GM12878 (cell line): ENCODE data around the gene PSG3. TPM values are rescaled to one million over a fixed set of nuclear protein-coding genes. Genes with fewer than 3 reads are reported as not detected.
"Not testable (repeated sequence)": the region's sequence is repeated elsewhere in the genome, so short reads cannot be mapped to it uniquely, and the experiment has no call there.

ENCODE experiments used
- ATAC-seq: fragments of 200-7000 bp; cut with Tn5 transposase; 3 replicates; pipeline ENCODE4 v1.9.1; 2020; ENCODE audit warnings: mild to moderate bottlenecking, moderate library complexity
- BruUV-seq: library from RNA; stranded (reverse); fragments of 400-500 nt; replicated peaks from 2 replicates; lab custom pipeline; 2021; lab: Mats Ljungman, UMichigan
- CTCF ChIA-PET: fragments of 300-600 bp; sonication (Branson Sonifier 250); formaldehyde crosslinking; extraction: SDS; loops from one replicate; lab custom pipeline; 2021; ENCODE audit warnings: inconsistent platforms; lab: Yijun Ruan, JAX
- POLR2A ChIA-PET: fragments of 350-600 bp; formaldehyde crosslinking; extraction: SDS; loops from one replicate; lab custom pipeline; 2021; ENCODE audit warnings: inconsistent platforms; lab: Charles Lee
- RAD21 ChIA-PET: fragments of 300-600 bp; sonication (Branson Sonifier 250); formaldehyde crosslinking; loops from one replicate; lab custom pipeline; 2023; ENCODE audit warnings: antibody characterized with exemption; ENCODE audit not compliant: unreplicated experiment; lab: Charles Lee
- SMC1A ChIA-PET: fragments of 300-600 bp; sonication (Branson Sonifier 250); formaldehyde crosslinking; loops from one replicate; lab custom pipeline; 2023; ENCODE audit not compliant: unreplicated experiment, uncharacterized antibody; lab: Charles Lee
- DNase-seq: peaks from one replicate; pipeline ENCODE4 v3.0.0-alpha.2; 2011; ENCODE audit warnings: low read depth, low spot score
- FAIRE-seq: peaks from 3 replicates; lab custom pipeline; 2011; peaks lifted over from hg19 to GRCh38; lab: Jason Lieb, UNC
- H2AFZ ChIP-seq: 2 replicates; pipeline ENCODE4 v1.6.0; 2011; ENCODE audit warnings: low read depth, low read length, control low read depth; ENCODE audit not compliant: control insufficient read depth
- H3K27ac ChIP-seq: 2 replicates; pipeline ENCODE4 v1.5.1; 2011; ENCODE audit warnings: control low read depth; ENCODE audit not compliant: control insufficient read depth, insufficient read depth
- H3K27me3 ChIP-seq, 2 experiments: replicated peaks in 1 of 2; 2 replicates each; pipeline versions ENCODE4 v1.6.0 to v1.6.1; 2011; ENCODE audit warnings: low read length in 1 of 2; ENCODE audit not compliant: control insufficient read depth in 2 of 2, insufficient read depth in 2 of 2
- H3K36me3 ChIP-seq, 2 experiments: 2 replicates each; pipeline ENCODE4 v1.5.1; 2011; ENCODE audit warnings: low read length in 1 of 2; ENCODE audit not compliant: control insufficient read depth in 2 of 2, insufficient read depth in 2 of 2
- H3K4me1 ChIP-seq: 2 replicates; pipeline ENCODE4 v1.6.1; 2011; ENCODE audit warnings: mild to moderate bottlenecking, low read length, moderate library complexity, mixed read lengths; ENCODE audit not compliant: control insufficient read depth, insufficient read depth
- H3K4me2 ChIP-seq: 2 replicates; pipeline ENCODE4 v1.6.0; 2011; ENCODE audit warnings: control low read depth; ENCODE audit not compliant: control insufficient read depth, insufficient read depth
- H3K4me3 ChIP-seq: fragments of 200-600 bp; sonication (generic); 2 replicates; pipeline ENCODE4 v1.5.1; 2016
- H3K79me2 ChIP-seq: 2 replicates; pipeline ENCODE4 v1.6.0; 2011; ENCODE audit warnings: low read length; ENCODE audit not compliant: control insufficient read depth, insufficient read depth
- H3K9ac ChIP-seq: 2 replicates; pipeline ENCODE4 v1.8.0; 2011; ENCODE audit warnings: low read length, control low read depth, mixed read lengths; ENCODE audit not compliant: control insufficient read depth, insufficient read depth
- H3K9me3 ChIP-seq: replicated peaks from 3 replicates; pipeline ENCODE4 v1.5.1; 2011; ENCODE audit warnings: mild to moderate bottlenecking, low read length; ENCODE audit not compliant: control insufficient read depth, insufficient read depth
- H4K20me1 ChIP-seq: 2 replicates; pipeline ENCODE4 v1.6.0; 2011; ENCODE audit not compliant: control insufficient read depth, insufficient read depth
- ELK1 ChIP-seq: IDR thresholded peaks from 2 replicates; pipeline ENCODE4 v1.6.1; 2012; ENCODE audit warnings: low read depth, low read length, improper control_type of control experiment
- IKZF1 ChIP-seq: fragments of 450-650 bp; conservative IDR thresholded peaks from 2 replicates; pipeline ENCODE4 v1.6.1; 2017; ENCODE audit warnings: antibody characterized with exemption, mild to moderate bottlenecking
- JUNB ChIP-seq: IDR thresholded peaks from 2 replicates; pipeline ENCODE4 v1.6.1; 2016; ENCODE audit warnings: antibody characterized with exemption, mild to moderate bottlenecking
- KDM1A ChIP-seq: fragments of 200-600 bp; sonication (generic); IDR thresholded peaks from 2 replicates; pipeline ENCODE4 v1.6.1; 2016; ENCODE audit warnings: borderline replicate concordance
- NFXL1 ChIP-seq: fragments of 450-650 bp; IDR thresholded peaks from 2 replicates; pipeline ENCODE4 v1.6.1; 2017; ENCODE audit warnings: antibody characterized with exemption, mild to moderate bottlenecking, borderline replicate concordance
- POLR2A ChIP-seq: IDR thresholded peaks from 2 replicates; pipeline ENCODE4 v1.6.1; 2011; ENCODE audit warnings: low read depth, mild to moderate bottlenecking, low read length
- SMAD5 ChIP-seq: IDR thresholded peaks from 2 replicates; pipeline ENCODE4 v1.6.1; 2016; ENCODE audit warnings: antibody characterized with exemption, low read depth
- TCF7 ChIP-seq: IDR thresholded peaks from 2 replicates; pipeline ENCODE4 v1.6.1; 2014; ENCODE audit warnings: antibody characterized with exemption, borderline replicate concordance
- ZNF217 ChIP-seq: fragments of 450-650 bp; IDR thresholded peaks from 2 replicates; pipeline ENCODE4 v1.6.1; 2017; ENCODE audit warnings: antibody characterized with exemption, mild to moderate bottlenecking
- ZSCAN29 ChIP-seq: fragments of 450-650 bp; IDR thresholded peaks from 2 replicates; pipeline ENCODE4 v1.6.1; 2017; ENCODE audit warnings: mild to moderate bottlenecking, moderate library complexity
- WGBS: methylation state at CpG from one replicate; pipeline ENCODE4 v1.1.6; 2016; ENCODE audit warnings: low lambda C conversion rate; ENCODE audit not compliant: insufficient replicate concordance, insufficient coverage; ENCODE audit errors: missing lambda C conversion rate; 5-methylcytosine and 5-hydroxymethylcytosine counted together
- in situ Hi-C: fragments of 300-500 bp; cut with MboI; formaldehyde crosslinking; loops from 9 replicates; pipeline ENCODE4 v1.14.3; 2018; ENCODE audit warnings: mixed read lengths
- intact Hi-C: fragments of 100-400 bp; cut with micrococcal nuclease; formaldehyde crosslinking; loops from one replicate; pipeline ENCODE4 v1.14.2; 2022; ENCODE audit not compliant: unreplicated experiment
- polyA plus RNA-seq, 11 experiments: library from polyadenylated mRNA; depleted of rRNA in 4 of 11; unstranded in 6 of 11; stranded (reverse) in 5 of 11; fragments of >200 nt; fragmentation: Nextera tagmentation in 4 of 11; fragmentation: Illumina TruSeq in 1 of 11; extraction: Ambion mirVana in 4 of 11; extraction: Trizol in 1 of 11; gene quantifications; 1 replicate in 1 of 11; 2 replicates in 10 of 11; pipeline versions ENCODE4 v1.2.1 to v1.2.3, GENCODE V29; 2011 to 2016; ENCODE audit warnings: inconsistent platforms in 2 of 11, missing spikeins in 2 of 11, low read depth in 1 of 11
- total RNA-seq, 4 experiments: library from RNA; depleted of rRNA in 3 of 4; stranded (reverse); fragments of >200 nt in 3 of 4; fragmentation: Illumina TruSeq in 1 of 4; extraction: Trizol in 1 of 4; gene quantifications; 2 replicates each; pipeline versions ENCODE4 v1.2.1 to v1.2.3, GENCODE V29; 2013 to 2021
- TF ChIP-seq, protein P1 (sequence below): fragments of 450-650 bp; formaldehyde crosslinking; IDR thresholded peaks from 2 replicates; pipeline ENCODE4 v1.5.0; 2022; ENCODE audit warnings: mild to moderate bottlenecking, missing genetic modification characterization
- TF ChIP-seq, protein P2 (sequence below): fragments of 450-650 bp; IDR thresholded peaks from 2 replicates; pipeline ENCODE4 v1.6.1; 2017; ENCODE audit warnings: antibody characterized with exemption, mild to moderate bottlenecking, moderate library complexity

PSG3 gene
- total and polyA plus RNA-seq, 10 of the 15 experiments (the other 5 are each of a cell fraction or from before 2014, with no cell fraction given), result not detected

DNA sequence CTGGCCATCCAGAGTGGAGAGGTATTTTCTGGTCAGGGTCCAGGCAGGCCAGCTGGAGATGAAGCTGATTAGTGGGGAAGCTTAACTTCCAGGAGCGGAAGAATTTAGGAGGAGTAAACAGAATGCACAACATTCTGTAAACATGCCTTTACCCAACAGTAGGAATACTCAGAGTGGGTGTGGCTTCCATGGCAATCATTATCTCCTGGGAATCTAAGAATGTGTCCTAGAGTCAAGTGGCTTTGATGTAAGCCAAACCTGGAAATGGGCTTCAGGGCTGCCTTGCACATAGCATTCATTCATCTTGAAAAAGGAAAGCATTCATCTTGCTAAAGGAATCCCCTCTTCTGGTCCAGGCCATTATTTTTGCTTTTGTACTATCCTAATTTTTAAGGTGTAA lies 29.3 kb downstream of the PSG3 start:
- DNase-seq, FAIRE-seq, H3K4me1 ChIP-seq, H4K20me1 ChIP-seq, ATAC-seq, POLR2A ChIA-PET, CTCF ChIA-PET, H3K79me2 ChIP-seq, H3K27me3 ChIP-seq, in situ Hi-C loops, H2AFZ ChIP-seq, intact Hi-C loops, H3K27ac ChIP-seq, BruUV-seq, SMC1A ChIA-PET, RAD21 ChIA-PET, H3K36me3 ChIP-seq, H3K4me2 ChIP-seq, H3K9me3 ChIP-seq, H3K4me3 ChIP-seq, H3K9ac ChIP-seq: not testable (repeated sequence)
- 53% methylated on average over 1 of the region's 1 CpG for WGBS

DNA sequence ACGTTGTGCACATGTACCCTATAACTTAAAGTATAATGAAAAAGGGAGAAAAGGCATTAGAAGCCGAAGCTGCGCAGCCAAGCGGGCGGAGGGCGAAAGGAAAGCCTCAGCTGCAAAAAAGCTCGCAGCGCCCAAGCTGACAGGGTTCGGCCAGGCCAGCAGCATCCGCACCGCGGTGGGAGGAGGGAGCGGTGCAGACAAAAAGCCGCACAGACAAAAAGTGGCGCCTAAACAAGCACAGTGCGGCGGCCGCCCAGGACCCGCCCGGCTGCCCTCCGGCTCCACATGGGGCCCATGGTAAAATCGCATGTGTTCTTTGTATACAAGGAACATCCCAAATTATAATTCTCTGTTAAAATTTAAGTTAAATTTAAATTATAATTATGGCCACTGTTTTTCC lies 42.4 kb downstream of the PSG3 start:
- Histone ChIP-seq H3K4me1 (no peaks in the 10 kb centered on the region), H3K9ac (no peak overlapping the region), H3K27me3 (no peaks in the 10 kb centered on the region), H3K9me3 (no peaks in the 10 kb centered on the region), H4K20me1 (no peaks in the 10 kb centered on the region), H3K4me3 (no peak overlapping the region), H3K27ac (no peak overlapping the region), H2AFZ (no peak overlapping the region), H3K79me2 (no peaks in the 10 kb centered on the region), H3K4me2 (no peak overlapping the region), H3K36me3 (no peaks in the 10 kb centered on the region)
- ATAC-seq, result no peak
- ChIA-PET CTCF (no interaction called here), RAD21 (no interaction called here), POLR2A (no interaction called here), SMC1A (no interaction called here)
- no peak for FAIRE-seq
- no TSS peak for BruUV-seq
- in situ Hi-C loops (no loop called here), intact Hi-C loops (no loop called here)
- WGBS, result 61% methylated on average over 22 of the region's 22 CpGs
- DNase-seq, result no peak
- TF ChIP-seq SMAD5 (no peak), JUNB (no peak), ZNF217 (no peak), TCF7 (no peak), POLR2A (no peak), ELK1 (no peak), NFXL1 (no peak), ZSCAN29 (no peak), IKZF1 (no peak), KDM1A (no peak)
- TF ChIP-seq, protein P1, sequence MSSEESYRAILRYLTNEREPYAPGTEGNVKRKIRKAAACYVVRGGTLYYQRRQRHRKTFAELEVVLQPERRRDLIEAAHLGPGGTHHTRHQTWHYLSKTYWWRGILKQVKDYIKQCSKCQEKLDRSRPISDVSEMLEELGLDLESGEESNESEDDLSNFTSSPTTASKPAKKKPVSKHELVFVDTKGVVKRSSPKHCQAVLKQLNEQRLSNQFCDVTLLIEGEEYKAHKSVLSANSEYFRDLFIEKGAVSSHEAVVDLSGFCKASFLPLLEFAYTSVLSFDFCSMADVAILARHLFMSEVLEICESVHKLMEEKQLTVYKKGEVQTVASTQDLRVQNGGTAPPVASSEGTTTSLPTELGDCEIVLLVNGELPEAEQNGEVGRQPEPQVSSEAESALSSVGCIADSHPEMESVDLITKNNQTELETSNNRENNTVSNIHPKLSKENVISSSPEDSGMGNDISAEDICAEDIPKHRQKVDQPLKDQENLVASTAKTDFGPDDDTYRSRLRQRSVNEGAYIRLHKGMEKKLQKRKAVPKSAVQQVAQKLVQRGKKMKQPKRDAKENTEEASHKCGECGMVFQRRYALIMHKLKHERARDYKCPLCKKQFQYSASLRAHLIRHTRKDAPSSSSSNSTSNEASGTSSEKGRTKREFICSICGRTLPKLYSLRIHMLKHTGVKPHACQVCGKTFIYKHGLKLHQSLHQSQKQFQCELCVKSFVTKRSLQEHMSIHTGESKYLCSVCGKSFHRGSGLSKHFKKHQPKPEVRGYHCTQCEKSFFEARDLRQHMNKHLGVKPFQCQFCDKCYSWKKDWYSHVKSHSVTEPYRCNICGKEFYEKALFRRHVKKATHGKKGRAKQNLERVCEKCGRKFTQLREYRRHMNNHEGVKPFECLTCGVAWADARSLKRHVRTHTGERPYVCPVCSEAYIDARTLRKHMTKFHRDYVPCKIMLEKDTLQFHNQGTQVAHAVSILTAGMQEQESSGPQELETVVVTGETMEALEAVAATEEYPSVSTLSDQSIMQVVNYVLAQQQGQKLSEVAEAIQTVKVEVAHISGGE, result no peak
- TF ChIP-seq, protein P2, sequence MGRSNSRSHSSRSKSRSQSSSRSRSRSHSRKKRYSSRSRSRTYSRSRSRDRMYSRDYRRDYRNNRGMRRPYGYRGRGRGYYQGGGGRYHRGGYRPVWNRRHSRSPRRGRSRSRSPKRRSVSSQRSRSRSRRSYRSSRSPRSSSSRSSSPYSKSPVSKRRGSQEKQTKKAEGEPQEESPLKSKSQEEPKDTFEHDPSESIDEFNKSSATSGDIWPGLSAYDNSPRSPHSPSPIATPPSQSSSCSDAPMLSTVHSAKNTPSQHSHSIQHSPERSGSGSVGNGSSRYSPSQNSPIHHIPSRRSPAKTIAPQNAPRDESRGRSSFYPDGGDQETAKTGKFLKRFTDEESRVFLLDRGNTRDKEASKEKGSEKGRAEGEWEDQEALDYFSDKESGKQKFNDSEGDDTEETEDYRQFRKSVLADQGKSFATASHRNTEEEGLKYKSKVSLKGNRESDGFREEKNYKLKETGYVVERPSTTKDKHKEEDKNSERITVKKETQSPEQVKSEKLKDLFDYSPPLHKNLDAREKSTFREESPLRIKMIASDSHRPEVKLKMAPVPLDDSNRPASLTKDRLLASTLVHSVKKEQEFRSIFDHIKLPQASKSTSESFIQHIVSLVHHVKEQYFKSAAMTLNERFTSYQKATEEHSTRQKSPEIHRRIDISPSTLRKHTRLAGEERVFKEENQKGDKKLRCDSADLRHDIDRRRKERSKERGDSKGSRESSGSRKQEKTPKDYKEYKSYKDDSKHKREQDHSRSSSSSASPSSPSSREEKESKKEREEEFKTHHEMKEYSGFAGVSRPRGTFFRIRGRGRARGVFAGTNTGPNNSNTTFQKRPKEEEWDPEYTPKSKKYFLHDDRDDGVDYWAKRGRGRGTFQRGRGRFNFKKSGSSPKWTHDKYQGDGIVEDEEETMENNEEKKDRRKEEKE, result no peak
